SK-N-MC (cell line): ENCODE results near the gene CD300E.

Source experiments
- EZH2 ChIP-seq: fragments of 200-600 bp; sonication (generic); IDR thresholded peaks from one replicate; pipeline ENCODE4 v1.6.1; 2017; ENCODE audit warnings: antibody characterized with exemption
- FOXP2 ChIP-seq: optimal IDR thresholded peaks from 2 replicates; pipeline ENCODE3; 2011; ENCODE audit warnings: mild to moderate bottlenecking, moderate library complexity; ENCODE audit not compliant: insufficient read depth; ENCODE audit errors: extremely low read length, control extremely low read depth
- POLR2AphosphoS5 ChIP-seq: IDR thresholded peaks from 2 replicates; pipeline ENCODE4 v1.6.1; 2012; ENCODE audit warnings: mild to moderate bottlenecking, low read depth, low read length, borderline replicate concordance

- TF ChIP-seq EZH2 (no peak), POLR2AphosphoS5 (no peak), FOXP2 (no peak)
Observed at GRCh38 chr17:74642995-74643394, 19.5 kb upstream of the CD300E start.
